ENCODE data around the gene CFAP20.
"Not testable (repeated sequence)": the region's sequence is repeated elsewhere in the genome, so short reads cannot be mapped to it uniquely, and the experiment has no call there.

The CFAP20 gene

DNA sequence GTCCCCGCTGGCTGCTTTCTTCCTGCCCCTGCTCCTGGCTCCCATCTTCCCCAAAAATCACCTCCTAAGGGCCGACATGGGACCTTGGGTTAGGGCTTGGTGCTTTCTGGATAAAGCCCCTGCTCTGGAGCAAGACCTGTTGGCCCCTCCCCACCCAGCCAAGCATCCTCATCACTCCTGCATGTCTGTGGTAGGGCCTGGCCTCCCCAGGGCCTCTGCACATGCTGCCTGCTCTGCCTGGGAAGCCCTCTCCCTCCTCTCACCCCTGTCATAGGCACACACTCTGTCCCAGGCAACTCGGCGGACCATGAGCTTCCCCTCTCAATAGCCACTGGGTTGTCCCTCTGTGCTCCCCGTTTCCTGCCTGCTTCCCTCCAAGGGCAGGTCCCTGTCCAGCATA is 35.2 kb downstream of the CFAP20 start:
- Histone ChIP-seq H3K4me1 (ENCODE audit: control insufficient read depth, low read depth, low read length) (no peaks in the 10 kb centered on the region), H3K36me3 (ENCODE audit: control insufficient read depth, low read depth, low read length) (no peaks in the 10 kb centered on the region)

DNA sequence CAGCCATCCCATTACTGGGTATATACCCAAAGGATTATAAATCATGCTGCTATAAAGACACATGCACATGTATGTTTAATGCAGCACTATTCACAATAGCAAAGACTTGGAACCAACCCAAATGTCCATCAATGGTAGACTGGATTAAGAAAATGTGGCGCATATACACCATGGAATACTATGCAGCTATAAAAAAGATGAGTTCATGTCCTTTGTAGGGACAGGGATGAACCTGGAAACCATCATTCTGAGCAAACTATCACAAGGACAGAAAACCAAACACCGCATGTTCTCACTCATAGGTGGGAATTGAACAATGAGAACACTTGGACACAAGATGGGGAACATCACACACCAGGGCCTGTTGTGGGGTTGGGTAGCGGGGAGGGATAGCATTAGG is 38.8 kb downstream of the CFAP20 start:
- not testable (repeated sequence) for H3K27ac ChIP-seq (ENCODE audit: low read length); H3K9ac ChIP-seq (ENCODE audit: low read length); H3K4me3 ChIP-seq (ENCODE audit: low read length); H3K36me3 ChIP-seq (ENCODE audit: control insufficient read depth, low read depth, low read length); H3K4me1 ChIP-seq (ENCODE audit: control insufficient read depth, low read depth, low read length); H3K27me3 ChIP-seq (ENCODE audit: control insufficient read depth, insufficient read depth, low read length); H3K9me3 ChIP-seq (ENCODE audit: control insufficient read depth, low read depth, low read length)

More for the DNA sequence above, 35.2 kb downstream of the CFAP20 start:
- Histone ChIP-seq H3K9ac (ENCODE audit: low read length) (no peak overlapping the region), H3K27me3 (ENCODE audit: control insufficient read depth, insufficient read depth, low read length) (no peaks in the 10 kb centered on the region), H3K9me3 (ENCODE audit: control insufficient read depth, low read depth, low read length) (no peaks in the 10 kb centered on the region), H3K4me3 (ENCODE audit: low read length) (no peak overlapping the region), H3K27ac (ENCODE audit: low read length) (no peak overlapping the region)

DNA sequence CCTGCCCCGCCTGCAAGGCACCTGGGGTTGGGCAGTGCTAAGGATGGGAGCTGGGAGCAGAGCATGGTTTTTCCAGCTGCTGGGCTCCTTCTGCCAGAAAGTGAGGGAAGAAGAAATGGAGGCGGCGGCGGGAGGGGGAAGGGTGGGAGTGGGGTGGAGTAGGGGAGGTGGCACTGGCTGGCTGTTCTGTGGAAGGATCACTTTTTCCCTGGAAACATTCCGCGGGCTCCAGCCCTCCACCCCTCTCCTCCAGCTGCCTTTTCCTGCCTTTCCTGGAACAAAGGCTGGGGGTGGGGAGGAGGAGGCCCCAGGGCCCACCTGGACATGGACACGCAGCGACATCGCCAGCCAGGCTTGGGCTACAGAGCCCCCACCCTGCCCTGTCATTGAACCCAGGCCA is 41.1 kb downstream of the CFAP20 start:
- Histone ChIP-seq H3K4me1 (ENCODE audit: control insufficient read depth, low read depth, low read length) (no peaks in the 10 kb centered on the region), H3K27me3 (ENCODE audit: control insufficient read depth, insufficient read depth, low read length) (no peaks in the 10 kb centered on the region), H3K36me3 (ENCODE audit: control insufficient read depth, low read depth, low read length) (no peaks in the 10 kb centered on the region), H3K9ac (ENCODE audit: low read length) (no peak overlapping the region), H3K9me3 (ENCODE audit: control insufficient read depth, low read depth, low read length) (no peaks in the 10 kb centered on the region), H3K27ac (ENCODE audit: low read length) (no peak overlapping the region), H3K4me3 (ENCODE audit: low read length) (no peak overlapping the region)

DNA sequence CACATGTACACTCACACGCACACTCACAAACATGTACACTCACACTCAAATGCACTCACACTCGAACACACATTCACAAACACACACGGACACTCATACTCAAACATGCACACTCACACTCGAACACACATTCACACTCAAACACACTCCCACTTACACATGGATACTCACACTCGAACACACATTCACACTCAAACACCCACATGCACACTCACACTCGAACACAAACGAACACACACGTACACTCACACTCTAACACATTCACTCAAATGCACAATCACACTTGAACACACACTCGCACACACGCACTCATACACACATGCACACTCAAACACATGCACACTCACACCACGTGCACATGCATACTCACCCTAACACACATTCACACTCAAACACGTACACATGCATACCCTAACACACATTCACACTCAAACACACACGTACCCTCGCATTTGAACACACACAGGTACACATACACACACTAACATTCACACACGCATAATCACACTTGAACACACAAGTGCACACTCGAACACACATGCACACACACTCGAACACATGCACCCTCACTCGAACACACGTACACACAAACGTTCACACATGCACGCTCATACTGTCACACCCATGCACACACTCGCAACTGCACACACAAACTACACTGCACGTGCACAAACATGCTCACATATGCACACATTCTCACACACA is 41.8 kb downstream of the CFAP20 start:
- H3K9me3 ChIP-seq (ENCODE audit: control insufficient read depth, low read depth, low read length) = no peaks in the 10 kb centered on the region
- no peak overlapping the region for H3K9ac ChIP-seq (ENCODE audit: low read length)

DNA sequence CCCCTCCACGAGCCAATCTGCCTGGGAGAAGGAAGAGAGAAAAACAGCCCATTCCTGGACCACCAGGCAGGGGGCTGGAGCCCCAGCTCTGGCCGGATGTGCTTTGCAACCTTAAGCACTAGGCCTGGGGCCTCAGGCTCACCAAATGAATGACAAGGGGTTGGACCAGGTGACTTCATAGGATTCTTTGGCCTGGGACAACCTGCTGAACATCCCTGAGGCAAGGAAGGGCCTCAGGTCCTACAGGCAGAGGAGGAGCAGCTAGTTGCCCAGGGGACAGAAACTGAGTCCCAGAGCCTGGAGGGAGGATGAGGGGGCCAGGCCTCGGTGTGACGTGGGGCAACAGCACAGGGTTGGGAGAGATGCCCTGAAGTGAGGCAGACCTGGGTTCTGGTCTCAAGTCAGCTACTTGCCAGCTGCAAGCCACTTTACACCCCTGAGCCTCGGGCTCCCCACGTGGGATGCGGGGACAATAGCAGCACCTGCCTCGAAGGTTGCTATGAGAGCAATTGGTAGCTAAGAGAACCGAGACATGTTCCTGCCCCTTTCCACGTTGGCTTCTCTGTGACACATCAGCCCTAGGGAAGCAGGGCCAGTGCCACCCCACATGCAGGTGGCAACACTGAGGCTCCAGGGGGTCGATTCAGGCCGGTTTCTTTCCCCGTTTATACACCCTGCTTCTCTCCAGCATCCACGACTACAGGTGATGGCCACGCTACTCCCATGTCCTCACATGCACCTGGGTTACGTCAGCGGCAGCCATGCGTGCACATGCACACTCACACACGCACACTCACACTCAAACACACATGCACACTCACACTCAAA is 42.6 kb downstream of the CFAP20 start:
- Histone ChIP-seq H3K36me3 (ENCODE audit: control insufficient read depth, low read depth, low read length) (no peaks in the 10 kb centered on the region), H3K4me3 (ENCODE audit: low read length) (no peak overlapping the region), H3K27ac (ENCODE audit: low read length) (no peak overlapping the region), H3K9ac (ENCODE audit: low read length) (no peak overlapping the region), H3K4me1 (ENCODE audit: control insufficient read depth, low read depth, low read length) (no peaks in the 10 kb centered on the region), H3K9me3 (ENCODE audit: control insufficient read depth, low read depth, low read length) (no peaks in the 10 kb centered on the region), H3K27me3 (ENCODE audit: control insufficient read depth, insufficient read depth, low read length) (no peaks in the 10 kb centered on the region)

More for the DNA sequence above, 41.8 kb downstream of the CFAP20 start:
- H3K36me3 ChIP-seq (ENCODE audit: control insufficient read depth, low read depth, low read length) = no peaks in the 10 kb centered on the region
- H3K27ac ChIP-seq (ENCODE audit: low read length) = no peak overlapping the region
- H3K4me3 ChIP-seq (ENCODE audit: low read length) = no peak overlapping the region
- H3K27me3 ChIP-seq (ENCODE audit: control insufficient read depth, insufficient read depth, low read length) = no peaks in the 10 kb centered on the region
- H3K4me1 ChIP-seq (ENCODE audit: control insufficient read depth, low read depth, low read length) = no peaks in the 10 kb centered on the region

DNA sequence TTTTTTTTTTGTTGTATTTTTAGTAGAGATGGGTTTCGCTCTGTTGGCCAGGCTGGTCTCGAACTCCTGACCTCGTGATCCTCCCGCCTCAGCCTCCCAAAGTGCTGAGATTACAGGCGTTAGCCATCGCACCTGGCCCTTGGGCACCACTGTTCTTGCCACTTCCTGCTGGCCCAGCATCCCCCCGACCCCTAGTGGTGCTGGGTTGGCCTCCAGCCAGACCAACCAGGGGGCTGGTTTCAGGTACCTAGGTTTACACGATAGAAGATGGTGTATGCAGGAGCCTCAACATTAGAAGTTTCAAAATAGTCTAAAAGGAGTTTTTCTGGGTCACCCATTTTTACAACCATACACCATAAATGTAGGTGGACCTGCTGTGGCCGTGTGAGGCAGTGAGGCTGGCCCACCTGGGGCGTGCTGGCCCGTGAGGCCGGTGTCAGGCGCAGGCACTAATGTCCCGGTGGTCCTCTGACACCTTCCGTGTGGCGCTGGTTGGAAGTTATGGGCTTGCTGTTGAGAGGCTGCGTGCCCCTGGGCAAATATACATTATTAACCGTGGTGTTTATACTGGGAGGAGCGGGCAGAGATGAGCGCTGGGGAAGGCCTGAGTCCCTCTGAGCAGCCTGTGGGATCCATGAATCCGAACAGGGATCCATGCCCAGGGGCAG is 43.5 kb downstream of the CFAP20 start:
- Histone ChIP-seq H3K4me3 (ENCODE audit: low read length) (no peak overlapping the region), H3K36me3 (ENCODE audit: control insufficient read depth, low read depth, low read length) (no peaks in the 10 kb centered on the region), H3K27me3 (ENCODE audit: control insufficient read depth, insufficient read depth, low read length) (no peaks in the 10 kb centered on the region), H3K9ac (ENCODE audit: low read length) (no peak overlapping the region), H3K4me1 (ENCODE audit: control insufficient read depth, low read depth, low read length) (no peaks in the 10 kb centered on the region), H3K9me3 (ENCODE audit: control insufficient read depth, low read depth, low read length) (no peaks in the 10 kb centered on the region), H3K27ac (ENCODE audit: low read length) (no peak overlapping the region)

DNA sequence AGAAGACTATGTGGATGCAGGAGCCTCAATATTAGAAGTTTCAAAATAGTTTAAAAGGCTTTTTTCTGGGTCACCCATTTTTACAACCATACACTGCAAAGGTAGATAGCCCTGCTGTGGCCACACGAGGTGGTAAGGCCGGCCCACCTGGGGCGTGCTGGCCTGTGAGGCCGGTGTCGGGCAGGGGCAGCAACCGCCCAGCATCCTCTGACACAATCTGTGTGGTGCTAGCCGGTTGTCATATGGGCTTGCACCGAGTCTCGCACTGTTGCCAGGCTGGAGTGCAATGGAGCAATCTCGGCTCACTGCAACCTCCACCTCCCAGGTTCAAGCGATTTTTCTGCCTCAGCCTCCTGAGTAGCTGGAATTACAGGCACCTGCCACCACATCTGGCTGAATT is 44.0 kb downstream of the CFAP20 start:
- no peaks in the 10 kb centered on the region for H3K4me1 ChIP-seq (ENCODE audit: control insufficient read depth, low read depth, low read length)

DNA sequence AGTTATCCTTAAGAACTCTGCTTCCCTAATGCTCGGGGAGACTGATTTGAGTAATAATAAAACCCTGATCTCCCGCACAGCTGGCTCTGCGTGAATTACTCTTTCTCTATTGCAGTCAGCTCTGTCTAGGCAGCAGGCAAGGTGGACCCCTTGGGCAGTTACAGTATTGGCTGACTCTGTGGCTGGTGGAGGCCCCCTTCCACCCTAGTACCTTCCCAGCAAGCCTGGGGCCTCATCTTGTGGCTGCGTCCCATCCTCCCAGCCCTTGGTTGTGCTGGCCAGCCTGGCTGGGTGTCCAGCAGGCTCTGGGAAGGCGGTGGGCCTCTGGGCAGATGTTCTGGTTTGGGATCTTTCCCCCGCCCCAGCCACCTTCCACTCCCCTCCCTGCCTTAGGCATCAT is 44.5 kb downstream of the CFAP20 start:
- Histone ChIP-seq H3K4me3 (ENCODE audit: low read length) (no peak overlapping the region), H3K36me3 (ENCODE audit: control insufficient read depth, low read depth, low read length) (no peaks in the 10 kb centered on the region), H3K27me3 (ENCODE audit: control insufficient read depth, insufficient read depth, low read length) (no peaks in the 10 kb centered on the region), H3K4me1 (ENCODE audit: control insufficient read depth, low read depth, low read length) (no peaks in the 10 kb centered on the region), H3K27ac (ENCODE audit: low read length) (no peak overlapping the region), H3K9me3 (ENCODE audit: control insufficient read depth, low read depth, low read length) (no peaks in the 10 kb centered on the region), H3K9ac (ENCODE audit: low read length) (no peak overlapping the region)

More for the DNA sequence above, 44.0 kb downstream of the CFAP20 start:
- Histone ChIP-seq H3K9me3 (ENCODE audit: control insufficient read depth, low read depth, low read length) (no peaks in the 10 kb centered on the region), H3K9ac (ENCODE audit: low read length) (no peak overlapping the region), H3K36me3 (ENCODE audit: control insufficient read depth, low read depth, low read length) (no peaks in the 10 kb centered on the region), H3K4me3 (ENCODE audit: low read length) (no peak overlapping the region), H3K27me3 (ENCODE audit: control insufficient read depth, insufficient read depth, low read length) (no peaks in the 10 kb centered on the region), H3K27ac (ENCODE audit: low read length) (no peak overlapping the region)

DNA sequence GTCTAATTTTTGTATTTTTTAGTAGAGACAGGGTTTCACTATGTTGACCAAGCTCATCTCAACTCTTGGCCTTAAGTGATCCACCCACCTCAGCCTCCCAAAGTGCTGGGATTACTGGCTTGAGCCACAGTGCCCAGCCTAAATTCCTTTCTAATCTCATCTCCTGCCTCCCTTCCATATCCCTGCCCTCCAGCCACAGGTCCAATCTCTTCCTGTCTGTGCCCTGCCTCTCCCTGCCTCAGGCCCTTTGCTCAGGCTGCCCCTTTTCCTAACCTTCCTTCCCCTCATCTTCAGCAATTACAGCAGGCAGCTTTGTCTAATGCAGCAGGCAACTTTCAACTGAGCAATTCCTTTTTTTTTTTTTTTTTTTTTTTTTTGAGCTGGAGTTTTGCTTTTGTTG is 46.8 kb downstream of the CFAP20 start:
- no peak overlapping the region for H3K9ac ChIP-seq (ENCODE audit: low read length)
- H3K36me3 ChIP-seq (ENCODE audit: control insufficient read depth, low read depth, low read length) = no peaks in the 10 kb centered on the region
- no peak overlapping the region for H3K4me3 ChIP-seq (ENCODE audit: low read length)
- no peaks in the 10 kb centered on the region for H3K27me3 ChIP-seq (ENCODE audit: control insufficient read depth, insufficient read depth, low read length)
- no peak overlapping the region for H3K27ac ChIP-seq (ENCODE audit: low read length)
- H3K4me1 ChIP-seq (ENCODE audit: control insufficient read depth, low read depth, low read length) = no peaks in the 10 kb centered on the region
- no peaks in the 10 kb centered on the region for H3K9me3 ChIP-seq (ENCODE audit: control insufficient read depth, low read depth, low read length)

DNA sequence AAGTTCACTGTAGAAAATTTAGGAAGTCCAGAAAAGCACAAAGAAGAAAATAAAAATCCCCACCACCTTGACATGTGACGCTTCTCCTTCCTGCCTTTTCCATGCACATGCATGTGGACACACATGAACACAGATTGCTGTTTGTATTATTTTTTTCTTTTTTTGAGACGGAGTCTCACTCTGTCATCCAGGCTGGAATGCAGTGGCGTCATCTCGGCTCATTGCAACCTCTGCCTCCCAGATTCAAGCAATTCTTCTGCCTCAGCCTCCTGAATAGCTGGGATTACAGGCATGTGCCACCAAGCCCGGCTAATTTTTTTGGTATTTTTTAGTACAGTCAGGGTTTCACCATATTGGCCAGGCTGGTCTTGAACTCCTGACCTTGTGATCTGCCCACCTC is 48.5 kb downstream of the CFAP20 start:
- H3K27me3 ChIP-seq (ENCODE audit: control insufficient read depth, insufficient read depth, low read length); H3K27ac ChIP-seq (ENCODE audit: low read length); H3K4me3 ChIP-seq (ENCODE audit: low read length); H3K4me1 ChIP-seq (ENCODE audit: control insufficient read depth, low read depth, low read length); H3K9ac ChIP-seq (ENCODE audit: low read length); H3K36me3 ChIP-seq (ENCODE audit: control insufficient read depth, low read depth, low read length); H3K9me3 ChIP-seq (ENCODE audit: control insufficient read depth, low read depth, low read length): not testable (repeated sequence)

DNA sequence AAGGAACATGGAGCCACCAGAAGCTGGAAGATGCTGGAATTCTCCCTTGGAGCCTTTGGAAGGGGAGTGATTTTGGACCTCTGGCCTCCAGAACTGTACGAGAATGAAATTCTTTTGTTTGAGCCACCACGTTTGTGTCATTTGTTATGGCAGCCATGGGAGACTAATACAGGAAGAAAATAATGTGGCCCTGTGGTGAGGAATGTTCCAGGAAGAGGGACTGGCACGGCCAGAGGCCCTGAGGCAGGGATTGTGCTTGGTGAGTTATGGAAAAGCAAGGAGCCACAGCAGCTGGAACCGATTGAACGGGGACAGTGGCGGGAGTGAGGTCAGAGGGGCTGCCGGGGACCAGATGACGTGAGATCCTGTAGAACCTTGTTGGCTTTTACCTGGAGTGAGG is 51.4 kb downstream of the CFAP20 start:
- Histone ChIP-seq H3K27me3 (ENCODE audit: control insufficient read depth, insufficient read depth, low read length) (no peaks in the 10 kb centered on the region), H3K27ac (ENCODE audit: low read length) (no peak overlapping the region), H3K9ac (ENCODE audit: low read length) (no peak overlapping the region), H3K36me3 (ENCODE audit: control insufficient read depth, low read depth, low read length) (no peaks in the 10 kb centered on the region), H3K4me1 (ENCODE audit: control insufficient read depth, low read depth, low read length) (no peaks in the 10 kb centered on the region), H3K4me3 (ENCODE audit: low read length) (no peak overlapping the region), H3K9me3 (ENCODE audit: control insufficient read depth, low read depth, low read length) (no peaks in the 10 kb centered on the region)

Measured in iPS-18a (cell line).